Fibroblast of the aortic adventitia (primary cell): ENCODE measurements around the gene UBE2J2. TPM values are rescaled to one million over a fixed set of nuclear protein-coding genes. Genes with fewer than 3 reads are reported as not detected.

Experiments used
- DNase-seq: peaks from one replicate; pipeline ENCODE4 v3.0.0-alpha.2; 2010; ENCODE audit warnings: low read depth
- H3K4me3 ChIP-seq: 2 replicates; pipeline ENCODE4 v1.5.1; 2011; ENCODE audit warnings: low read depth, mild to moderate bottlenecking, control low read depth, low read length, moderate library complexity
- CTCF ChIP-seq: IDR thresholded peaks from 2 replicates; pipeline ENCODE4 v1.5.1; 2011; ENCODE audit warnings: mild to moderate bottlenecking, low read length, control low read depth, inconsistent platforms; ENCODE audit not compliant: insufficient read depth
- total RNA-seq: library from RNA; depleted of rRNA; stranded (reverse); fragments of >200 nt; gene quantifications from 2 replicates; pipeline ENCODE4 v1.2.3, GENCODE V29; 2012; ENCODE audit warnings: low replicate concordance

Gene UBE2J2
- total RNA-seq, 1 donor: 35.3 TPM

GRCh38 chr1:1243266-1243660, 30.4 kb downstream of the UBE2J2 start:
- DNase-seq: no peak
- no peak for TF ChIP-seq CTCF
- H3K4me3 ChIP-seq: no peak overlapping the region

GRCh38 chr1:1242461-1243265, 31.0 kb downstream of the UBE2J2 start:
- H3K4me3 ChIP-seq: no peak overlapping the region
- TF ChIP-seq CTCF: no peak
- DNase-seq: no peak

GRCh38 chr1:1241588-1242219, 31.9 kb downstream of the UBE2J2 start:
- DNase-seq: no peak
- H3K4me3 ChIP-seq: no peak overlapping the region
- no peak for TF ChIP-seq CTCF

GRCh38 chr1:1240822-1241587, 32.6 kb downstream of the UBE2J2 start:
- TF ChIP-seq CTCF: no peak
- peak; percentile 22 for DNase-seq
- H3K4me3 ChIP-seq: no peak overlapping the region

GRCh38 chr1:1240348-1240732, 33.3 kb downstream of the UBE2J2 start:
- no peak for DNase-seq
- H3K4me3 ChIP-seq: no peak overlapping the region
- TF ChIP-seq CTCF: no peak

- H3K4me3 ChIP-seq: no peak overlapping the region
- no peak for TF ChIP-seq CTCF
- DNase-seq: no peak
These were observed 33.9 kb downstream of the UBE2J2 start for GRCh38 chr1:1239614-1240347.
